ENCODE data around the gene ANOS1.

The ANOS1 gene

GRCh38 chrX:8717354-8717753 lies 14.6 kb downstream of the ANOS1 start:
- no peak for DNase-seq

GRCh38 chrX:8714164-8714563 lies 17.8 kb downstream of the ANOS1 start:
- no peak for DNase-seq

GRCh38 chrX:8711401-8711800 lies 20.5 kb downstream of the ANOS1 start:
- DNase-seq, result no peak

DNA sequence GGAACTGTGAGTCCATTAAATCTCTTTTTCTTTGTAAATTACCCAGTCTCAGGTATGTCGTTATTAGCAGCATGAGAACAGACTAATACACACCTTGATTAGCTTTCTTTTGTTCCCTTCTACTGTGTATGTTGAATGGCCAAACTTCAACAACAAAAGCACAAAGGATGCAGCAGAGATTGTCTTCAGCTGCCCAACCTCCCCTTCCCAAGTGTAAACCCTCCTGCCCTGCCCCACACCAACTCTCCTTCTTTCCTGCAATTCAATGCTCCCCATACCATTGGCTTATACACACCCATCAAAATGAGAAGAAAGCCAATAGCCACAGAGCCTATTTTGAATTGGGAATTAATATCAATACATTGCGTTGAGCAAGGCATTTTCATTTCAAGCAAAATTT lies 27.8 kb downstream of the ANOS1 start:
- no peak for DNase-seq

GRCh38 chrX:8692871-8693270 lies 39.1 kb downstream of the ANOS1 start:
- DNase-seq, result no peak

GRCh38 chrX:8689473-8689872 lies 42.5 kb downstream of the ANOS1 start:
- DNase-seq, result no peak

- no peak for DNase-seq
These were observed 43.2 kb downstream of the ANOS1 start for GRCh38 chrX:8688776-8689175.

GRCh38 chrX:8684201-8684965 lies 47.6 kb downstream of the ANOS1 start:
- DNase-seq, result no peak

DNA sequence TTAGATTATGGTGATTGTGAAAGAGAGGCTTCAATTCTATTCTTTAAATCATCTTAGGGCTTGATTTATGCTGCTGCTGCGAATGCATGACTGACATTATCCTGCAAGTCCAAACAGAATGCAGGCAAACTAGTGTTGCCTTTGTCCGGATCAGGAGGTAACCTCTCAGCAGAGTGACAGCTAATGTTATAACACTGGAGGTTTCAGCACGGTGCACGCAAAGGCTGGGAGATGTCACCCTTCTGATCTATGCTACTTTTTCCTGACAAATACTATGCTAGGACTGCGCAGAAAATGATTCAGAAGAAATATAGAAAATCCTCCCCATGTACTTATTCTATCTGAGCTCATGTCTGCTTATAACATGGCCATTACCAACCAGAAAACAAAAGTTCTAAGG lies 48.2 kb downstream of the ANOS1 start:
- DNase-seq, result no peak

DNA sequence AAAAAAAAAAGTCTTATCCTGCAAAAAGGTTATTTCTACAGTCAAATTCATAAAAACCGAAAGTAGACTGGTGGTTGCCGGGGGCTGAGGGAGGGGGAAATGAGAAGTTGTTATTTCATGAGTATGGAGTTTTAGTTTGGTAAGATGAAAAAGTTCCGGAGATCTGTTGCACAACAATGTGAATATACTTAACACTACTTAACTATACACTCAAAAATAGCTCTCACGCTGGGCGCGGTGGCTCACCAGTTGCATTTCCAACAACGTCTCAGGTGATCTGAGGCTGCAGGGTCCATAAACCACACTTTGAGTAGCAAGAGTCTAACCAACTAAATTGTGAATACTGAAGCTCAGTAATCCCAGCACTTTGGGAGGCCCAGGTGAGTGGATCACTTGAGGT lies 52.4 kb downstream of the ANOS1 start:
- DNase-seq, result no peak

DNA sequence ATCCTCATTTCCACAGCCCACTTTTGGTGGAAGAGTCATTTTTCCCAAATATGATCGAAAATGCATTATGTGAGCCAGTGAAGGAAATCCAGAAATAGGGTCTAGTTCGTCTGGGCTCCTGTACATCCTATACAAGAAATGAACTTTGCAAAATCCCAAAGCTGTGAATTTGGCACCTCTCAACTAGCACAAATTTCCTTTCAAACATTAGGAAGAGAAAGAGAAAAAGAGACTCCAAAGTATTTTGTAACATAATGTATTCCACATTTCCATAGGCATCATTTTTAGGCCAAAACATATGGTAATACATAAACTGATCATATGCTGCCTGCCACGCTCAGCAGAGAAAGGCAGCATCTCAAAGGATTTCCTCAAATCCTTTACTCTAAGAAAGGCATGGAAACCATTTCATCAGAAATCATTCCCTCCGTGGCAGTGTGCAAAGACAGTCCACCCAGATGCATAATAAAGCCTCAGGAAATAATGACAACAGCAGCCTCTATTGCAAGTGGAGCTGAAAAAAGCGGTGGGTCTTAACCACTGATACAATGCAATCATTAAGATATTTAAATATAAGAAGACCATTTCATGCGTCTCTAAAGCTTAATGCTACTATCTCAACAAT lies 56.8 kb downstream of the ANOS1 start:
- DNase-seq, result no peak

DNA sequence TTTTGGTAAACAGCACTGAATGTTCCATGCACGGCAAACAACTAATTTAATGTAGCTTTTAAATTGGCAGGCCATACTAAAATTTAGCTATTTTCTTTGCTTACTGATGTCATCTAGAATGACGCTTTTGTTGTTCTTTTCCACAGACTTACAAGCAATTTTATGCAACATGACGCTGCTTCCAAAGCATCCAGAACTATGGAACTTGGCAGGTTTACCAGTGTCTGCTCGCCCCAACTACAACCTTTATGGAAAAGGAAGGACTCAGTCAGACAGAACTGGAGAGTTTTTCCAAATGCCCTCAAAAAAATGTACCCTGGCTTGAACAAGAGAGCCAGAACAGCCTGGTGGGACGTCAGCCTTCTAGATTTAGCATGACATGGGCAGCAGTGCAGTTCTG lies 58.7 kb downstream of the ANOS1 start:
- DNase-seq, result no peak

GRCh38 chrX:8672176-8672575 lies 59.8 kb downstream of the ANOS1 start:
- DNase-seq, result no peak

GRCh38 chrX:8668813-8669212 lies 63.1 kb downstream of the ANOS1 start:
- DNase-seq, result no peak

DNA sequence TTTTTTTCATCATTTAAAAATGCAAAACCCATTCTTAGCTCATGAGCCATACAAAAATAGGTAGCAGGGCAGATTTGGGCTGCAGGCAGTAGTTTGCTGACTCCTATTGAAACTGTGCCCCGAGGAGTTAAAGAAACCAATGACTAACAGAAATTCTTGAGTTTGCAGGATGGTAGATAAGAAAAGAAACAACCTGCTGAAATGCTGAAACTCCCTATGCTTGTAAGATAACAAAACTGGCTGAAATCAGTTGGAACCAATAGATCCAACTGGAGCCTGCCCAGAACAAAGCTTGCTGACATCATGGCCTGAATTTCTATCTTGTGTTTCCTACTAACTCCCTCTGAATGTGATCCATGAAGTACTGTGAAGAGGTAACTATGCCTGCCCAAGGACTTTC lies 68.6 kb downstream of the ANOS1 start:
- DNase-seq, result no peak

DNA sequence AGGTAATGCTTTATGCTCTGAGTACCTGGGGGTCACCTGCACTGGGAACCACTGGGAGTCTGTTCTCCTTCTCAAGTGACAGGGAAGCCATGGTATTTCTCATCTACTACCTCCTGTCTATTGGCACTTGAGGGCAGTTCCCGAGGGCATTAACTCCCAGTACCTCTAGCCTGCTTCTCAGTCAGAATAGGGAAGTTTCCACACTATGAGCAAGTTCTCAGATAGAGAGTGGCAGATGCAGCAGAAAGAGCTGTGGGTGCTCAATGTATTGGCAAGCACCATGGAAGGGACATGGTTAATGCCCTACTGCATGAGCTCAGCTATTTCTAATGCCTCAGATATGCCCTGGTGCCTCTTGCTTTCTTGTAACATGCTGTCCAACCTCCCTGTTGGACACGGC lies 74.1 kb downstream of the ANOS1 start:
- DNase-seq, result no peak

DNA sequence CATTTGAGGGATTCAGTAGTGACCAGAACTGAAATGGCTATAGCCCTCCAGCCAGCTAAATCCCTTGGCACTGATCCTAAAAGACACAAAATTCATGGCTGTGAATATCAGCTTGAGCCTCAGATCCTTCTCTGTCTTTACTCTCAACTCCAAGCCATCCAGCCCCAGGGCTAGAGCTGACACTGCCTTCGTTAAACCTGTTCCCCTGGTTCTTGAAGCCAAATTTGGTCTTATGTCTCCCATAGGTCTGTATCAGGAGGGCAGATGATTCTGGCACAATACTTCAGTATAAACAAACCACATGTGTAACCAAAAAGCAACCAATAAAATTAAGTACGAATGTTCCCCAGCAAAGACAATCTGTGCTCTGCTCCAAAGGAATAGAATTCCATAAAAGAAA lies 78.0 kb downstream of the ANOS1 start:
- no peak for DNase-seq

- no peak for DNase-seq
These were observed 82.0 kb downstream of the ANOS1 start for GRCh38 chrX:8649969-8650368.

GRCh38 chrX:8647176-8647575 lies 84.8 kb downstream of the ANOS1 start:
- no peak for DNase-seq

GRCh38 chrX:8639949-8640475 lies 91.9 kb downstream of the ANOS1 start:
- DNase-seq, result no peak

- DNase-seq, result no peak
These were observed 95.4 kb downstream of the ANOS1 start for GRCh38 chrX:8636497-8636896.

DNA sequence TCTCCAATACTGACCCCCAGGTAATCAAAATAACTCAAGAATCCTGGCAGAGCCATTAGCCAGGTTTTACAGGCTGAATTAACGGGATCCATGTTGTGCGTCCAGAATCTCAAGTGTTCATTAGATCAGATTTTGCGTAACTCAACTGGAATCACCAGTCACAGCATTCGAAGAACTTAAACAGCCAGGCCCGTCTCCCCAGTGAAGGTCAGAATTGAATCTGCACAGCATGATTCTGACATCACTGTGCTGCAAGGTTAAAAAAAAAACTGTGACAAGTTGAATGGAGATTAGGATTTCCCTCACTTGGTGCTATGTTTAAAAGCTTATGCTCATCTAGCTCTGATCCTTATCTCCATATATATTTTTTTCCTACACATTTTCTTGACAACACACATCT lies 96.1 kb downstream of the ANOS1 start:
- DNase-seq, result no peak

GRCh38 chrX:8632924-8633323 lies 99.0 kb downstream of the ANOS1 start:
- DNase-seq, result no peak

- no peak for DNase-seq
These were observed 102.1 kb downstream of the ANOS1 start for GRCh38 chrX:8629871-8630270.

GRCh38 chrX:8627796-8628195 lies 104.1 kb downstream of the ANOS1 start:
- no peak for DNase-seq

Measured in activated naive CD4-positive, alpha-beta T cell treated with anti-CD3 and anti-CD28 coated beads, Interleukin-2, amount 50 U/mL, for 16 hours (primary cell).